Type B pancreatic cell (in vitro differentiated cells): Measurements from ENCODE around the gene ORC6. TPM values are rescaled to one million over a fixed set of nuclear protein-coding genes. Genes with fewer than 3 reads are reported as not detected.

Experiments
- DNase-seq: peaks from one replicate; pipeline ENCODE4 v3.0.0; 2021; ENCODE audit warnings: mixed read lengths; ENCODE audit not compliant: unreplicated experiment; ENCODE audit errors: extremely low spot score
- H3K27ac Mint-ChIP-seq: 2 replicates; pipeline ENCODE4 v1.8.0; 2021; ENCODE audit warnings: mild to moderate bottlenecking, mixed read lengths
- H3K27me3 Mint-ChIP-seq: 2 replicates; pipeline ENCODE4 v1.8.0; 2021; ENCODE audit warnings: mixed read lengths
- H3K36me3 Mint-ChIP-seq: 2 replicates; pipeline ENCODE4 v1.8.0; 2021; ENCODE audit warnings: mixed read lengths
- H3K4me1 Mint-ChIP-seq: one replicate; pipeline ENCODE4 v1.8.0; 2021; ENCODE audit warnings: mixed read lengths; ENCODE audit not compliant: unreplicated experiment
- H3K4me3 Mint-ChIP-seq: 2 replicates; pipeline ENCODE4 v1.8.0; 2021; ENCODE audit warnings: mild to moderate bottlenecking, mixed read lengths
- H3K9me3 Mint-ChIP-seq: 2 replicates; pipeline ENCODE4 v1.8.0; 2021; ENCODE audit warnings: mixed read lengths
- total RNA-seq: library from RNA; stranded (reverse); gene quantifications from 2 replicates; pipeline ENCODE4 v1.2.1, GENCODE V29; 2021; ENCODE audit warnings: low replicate concordance
- TF ChIP-seq, protein P1 (sequence below): fragments of 200-600 bp; sonication (generic); conservative IDR thresholded peaks from 2 replicates; pipeline ENCODE4 v1.5.0; 2021; ENCODE audit warnings: antibody characterized with exemption, mild to moderate bottlenecking

Gene ORC6
- total RNA-seq, 1 donor from 2014 or later, result 48.8 TPM

GRCh38 chr16:46687486-46687885, 2.0 kb upstream of the ORC6 start:
- Mint-ChIP-seq H3K4me1 (peaks cover 50% of the 10 kb centered on the region), H3K27ac (no peak overlapping the region), H3K36me3 (peaks cover 4% of the 10 kb centered on the region), H3K27me3 (no peaks in the 10 kb centered on the region), H3K4me3 (no peak overlapping the region), H3K9me3 (no peaks in the 10 kb centered on the region)
- DNase-seq, result no peak
- TF ChIP-seq, protein P1, sequence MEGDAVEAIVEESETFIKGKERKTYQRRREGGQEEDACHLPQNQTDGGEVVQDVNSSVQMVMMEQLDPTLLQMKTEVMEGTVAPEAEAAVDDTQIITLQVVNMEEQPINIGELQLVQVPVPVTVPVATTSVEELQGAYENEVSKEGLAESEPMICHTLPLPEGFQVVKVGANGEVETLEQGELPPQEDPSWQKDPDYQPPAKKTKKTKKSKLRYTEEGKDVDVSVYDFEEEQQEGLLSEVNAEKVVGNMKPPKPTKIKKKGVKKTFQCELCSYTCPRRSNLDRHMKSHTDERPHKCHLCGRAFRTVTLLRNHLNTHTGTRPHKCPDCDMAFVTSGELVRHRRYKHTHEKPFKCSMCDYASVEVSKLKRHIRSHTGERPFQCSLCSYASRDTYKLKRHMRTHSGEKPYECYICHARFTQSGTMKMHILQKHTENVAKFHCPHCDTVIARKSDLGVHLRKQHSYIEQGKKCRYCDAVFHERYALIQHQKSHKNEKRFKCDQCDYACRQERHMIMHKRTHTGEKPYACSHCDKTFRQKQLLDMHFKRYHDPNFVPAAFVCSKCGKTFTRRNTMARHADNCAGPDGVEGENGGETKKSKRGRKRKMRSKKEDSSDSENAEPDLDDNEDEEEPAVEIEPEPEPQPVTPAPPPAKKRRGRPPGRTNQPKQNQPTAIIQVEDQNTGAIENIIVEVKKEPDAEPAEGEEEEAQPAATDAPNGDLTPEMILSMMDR, result peak; percentile 9

- peaks cover 48% of the 10 kb centered on the region for H3K4me1 Mint-ChIP-seq
- H3K36me3 Mint-ChIP-seq, result peaks cover 4% of the 10 kb centered on the region
- H3K27me3 Mint-ChIP-seq, result no peaks in the 10 kb centered on the region
- no peak overlapping the region for H3K27ac Mint-ChIP-seq
- no peak overlapping the region for H3K4me3 Mint-ChIP-seq
- DNase-seq, result no peak
- TF ChIP-seq, protein P1, result no peak
- H3K9me3 Mint-ChIP-seq, result no peaks in the 10 kb centered on the region
Observed at GRCh38 chr16:46688101-46688653, 1.3 kb upstream of the ORC6 start.

DNA sequence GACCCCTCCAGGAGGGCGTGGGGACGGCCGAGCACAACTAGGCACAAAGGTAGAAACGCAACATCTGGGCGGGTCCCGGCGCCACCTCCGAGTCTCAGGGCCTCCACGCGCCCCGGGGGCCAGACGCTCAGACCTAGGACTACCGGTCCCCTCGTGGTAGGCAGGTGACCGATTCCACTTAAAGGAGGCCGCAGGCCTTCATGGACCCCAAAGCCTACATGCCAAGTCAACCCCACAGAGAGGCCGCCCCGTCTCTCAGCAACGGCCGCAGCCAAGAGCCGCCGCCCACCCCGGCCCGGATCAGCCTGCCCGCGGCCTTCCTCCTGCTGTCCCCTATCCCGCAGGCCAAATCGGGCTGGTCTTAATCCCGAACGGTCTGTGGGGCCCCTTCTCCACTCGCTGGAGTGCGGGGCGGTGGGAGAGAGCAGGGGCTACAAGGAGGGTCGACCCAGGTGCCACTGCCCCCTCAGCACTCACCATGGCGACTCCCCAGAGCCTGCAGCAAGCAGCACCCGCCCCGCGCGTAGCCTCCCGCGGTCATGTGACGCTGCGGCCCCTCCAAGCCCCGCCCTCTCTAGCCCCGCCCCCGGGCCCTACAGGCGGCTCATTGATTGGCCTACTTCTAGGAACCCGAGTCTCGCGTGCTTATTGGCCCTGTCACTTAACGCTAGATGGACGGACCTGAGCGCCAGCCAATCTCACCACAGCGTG, 650 bp upstream of the ORC6 start, which contains the start of gene VPS35:
VPS35 (minus strand) TSS at position 525 of the 711 bp plus-strand sequence; CDS start at position 480, 45 bp downstream.
- TF ChIP-seq, protein P1, result peak; percentile 59
- Mint-ChIP-seq H3K4me1 (peaks cover 43% of the 10 kb centered on the region), H3K27ac (no peak within 1 kb of the TSS), H3K9me3 (no peaks in the 10 kb centered on the region), H3K27me3 (no peaks in the 10 kb centered on the region), H3K36me3 (peaks cover 4% of the 10 kb centered on the region), H3K4me3 (no peak within 1 kb of the TSS)
- DNase-seq, result peak; percentile 99

GRCh38 chr16:46690281-46691178, 1.1 kb downstream of the ORC6 start:
- Mint-ChIP-seq H3K27ac (no peak overlapping the region), H3K27me3 (no peaks in the 10 kb centered on the region), H3K4me3 (no peak overlapping the region), H3K36me3 (peaks cover 13% of the 10 kb centered on the region), H3K4me1 (peaks cover 31% of the 10 kb centered on the region), H3K9me3 (no peaks in the 10 kb centered on the region)
- DNase-seq, result no peak
- TF ChIP-seq, protein P1, result no peak

- H3K4me1 Mint-ChIP-seq, result peaks cover 29% of the 10 kb centered on the region
- no peak for DNase-seq
- H3K27ac Mint-ChIP-seq, result peak overlapping the region; percentile 40
- TF ChIP-seq, protein P1, result no peak
- H3K9me3 Mint-ChIP-seq, result no peaks in the 10 kb centered on the region
- H3K4me3 Mint-ChIP-seq, result no peak overlapping the region
- no peaks in the 10 kb centered on the region for H3K27me3 Mint-ChIP-seq
- peaks cover 16% of the 10 kb centered on the region for H3K36me3 Mint-ChIP-seq
Observed at GRCh38 chr16:46691726-46692125, 2.3 kb downstream of the ORC6 start.
